B cell (primary cell): ENCODE data around the gene RABEP2. TPM values are rescaled to one million over a fixed set of nuclear protein-coding genes. Genes with fewer than 3 reads are reported as not detected.

Experiments
- ATAC-seq: fragments of 200-7000 bp; cut with Tn5 transposase; one replicate; pipeline ENCODE4 v1.10.0; 2021; ENCODE audit warnings: low read depth, mild to moderate bottlenecking, moderate number of reproducible peaks, moderate library complexity
- CTCF ChIA-PET: fragments of 350-600 bp; sonication (Branson Sonifier 250); formaldehyde crosslinking; loops from one replicate; lab custom pipeline; 2021; ENCODE audit warnings: antibody characterized with exemption, inconsistent platforms; lab: Charles Lee
- POLR2A ChIA-PET: fragments of 350-600 bp; sonication (Branson Sonifier 250); formaldehyde crosslinking; loops from one replicate; lab custom pipeline; 2021; ENCODE audit warnings: antibody characterized with exemption; lab: Charles Lee
- DNase-seq: peaks from one replicate; pipeline ENCODE4 v3.0.0; 2013
- H2AFZ ChIP-seq: 2 replicates; pipeline ENCODE4 v1.6.1; 2012; ENCODE audit warnings: mild to moderate bottlenecking, low read depth, low read length; ENCODE audit not compliant: insufficient read depth, poor library complexity, severe bottlenecking
- H3K27ac ChIP-seq, 2 donors: 1 replicate in 1 of 2; 2 replicates in 1 of 2; pipeline ENCODE4 v1.5.1; 2012 to 2013; ENCODE audit warnings: low read length in 2 of 2, mild to moderate bottlenecking in 2 of 2, moderate library complexity in 1 of 2
- H3K27me3 ChIP-seq, 4 experiments: fragments of 200-600 bp in 1 of 4; sonication (generic) in 1 of 4; replicated peaks in 1 of 4; 1 replicate in 2 of 4; 2 replicates in 2 of 4; pipeline versions ENCODE4 v1.6.1 to v1.7.0; 2013 to 2016; ENCODE audit warnings: low read length in 3 of 4, mild to moderate bottlenecking in 2 of 4, mixed read lengths in 1 of 4, moderate library complexity in 1 of 4; ENCODE audit not compliant: insufficient read depth in 4 of 4, control insufficient read depth in 3 of 4; ENCODE audit errors: control extremely low read depth in 1 of 4
- H3K36me3 ChIP-seq, 2 experiments: replicated peaks in 1 of 2; 1 replicate in 1 of 2; 2 replicates in 1 of 2; pipeline versions ENCODE4 v1.6.1 to v1.7.1; 2013; ENCODE audit warnings: low read length in 1 of 2; ENCODE audit not compliant: insufficient read depth in 2 of 2, control insufficient read depth in 1 of 2; ENCODE audit errors: control extremely low read depth in 1 of 2, extremely low read depth in 1 of 2
- H3K4me1 ChIP-seq, 2 donors: fragments of 200-600 bp in 1 of 2; sonication (generic) in 1 of 2; 1 replicate in 1 of 2; 2 replicates in 1 of 2; pipeline versions ENCODE4 v1.5.1 to v1.6.1; 2013 to 2017; ENCODE audit warnings: low read length in 2 of 2; ENCODE audit not compliant: control insufficient read depth in 2 of 2, insufficient read depth in 2 of 2
- H3K4me2 ChIP-seq: replicated peaks from 2 replicates; pipeline ENCODE3; 2012; ENCODE audit warnings: mild to moderate bottlenecking, low read depth, low read length; ENCODE audit not compliant: poor library complexity, severe bottlenecking
- H3K4me3 ChIP-seq, 5 experiments: fragments of 200-600 bp in 1 of 5; sonication (generic) in 1 of 5; 1 replicate in 3 of 5; 2 replicates in 2 of 5; pipeline versions ENCODE4 v1.5.1 to v1.7.0; 2011 to 2016; ENCODE audit warnings: low read length in 4 of 5, mild to moderate bottlenecking in 4 of 5, low read depth in 2 of 5, control low read depth in 1 of 5, moderate library complexity in 1 of 5; ENCODE audit not compliant: insufficient read depth in 1 of 5; ENCODE audit errors: control extremely low read depth in 1 of 5, extremely low read depth in 1 of 5
- H3K79me2 ChIP-seq: fragments of 200-600 bp; sonication (generic); one replicate; pipeline ENCODE4 v1.6.0; 2016; ENCODE audit warnings: low read length; ENCODE audit not compliant: control insufficient read depth, insufficient read depth
- H3K9ac ChIP-seq: fragments of 200-600 bp; sonication (generic); 2 replicates; pipeline ENCODE4 v1.6.1; 2017; ENCODE audit warnings: mild to moderate bottlenecking, low read length, moderate library complexity
- H3K9me3 ChIP-seq, 3 donors: one replicate each; pipeline versions ENCODE4 v1.6.1 to v1.7.1; 2013; ENCODE audit warnings: low read length in 2 of 3; ENCODE audit not compliant: control insufficient read depth in 2 of 3, insufficient read depth in 1 of 3; ENCODE audit errors: control extremely low read depth in 1 of 3
- H4K20me1 ChIP-seq: 2 replicates; pipeline ENCODE4 v1.6.0; 2012; ENCODE audit warnings: mild to moderate bottlenecking, low read length; ENCODE audit not compliant: insufficient read depth, control insufficient read depth, poor library complexity, severe bottlenecking
- H3K27ac Mint-ChIP-seq: one replicate; pipeline ENCODE4 v1.8.0; 2021; ENCODE audit warnings: mixed read lengths
- H3K27me3 Mint-ChIP-seq: one replicate; pipeline ENCODE4 v1.8.0; 2021; ENCODE audit warnings: mixed read lengths
- H3K4me1 Mint-ChIP-seq: one replicate; pipeline ENCODE4 v1.8.0; 2021; ENCODE audit warnings: mixed read lengths
- H3K4me3 Mint-ChIP-seq: one replicate; pipeline ENCODE4 v1.8.0; 2021; ENCODE audit warnings: mixed read lengths
- H3K9me3 Mint-ChIP-seq: one replicate; pipeline ENCODE4 v1.8.0; 2022; ENCODE audit warnings: mixed read lengths; ENCODE audit not compliant: insufficient read depth
- CTCF ChIP-seq: fragments of 200-600 bp; IDR thresholded peaks from one replicate; pipeline ENCODE4 v1.8.0; 2022; ENCODE audit warnings: antibody characterized with exemption, mild to moderate bottlenecking
- EZH2 ChIP-seq: IDR thresholded peaks from 2 replicates; pipeline ENCODE4 v1.6.1; 2012; ENCODE audit warnings: borderline replicate concordance, low read depth, mild to moderate bottlenecking, moderate library complexity, low read length; ENCODE audit not compliant: insufficient read depth, poor library complexity, severe bottlenecking
- WGBS: methylation state at CpG from one replicate; pipeline ENCODE4 v1.1.5; 2013; ENCODE audit warnings: missing lambda C conversion rate; ENCODE audit not compliant: insufficient coverage; 5-methylcytosine and 5-hydroxymethylcytosine counted together
- intact Hi-C: fragments of 100-400 bp; cut with micrococcal nuclease; formaldehyde crosslinking; loops from one replicate; pipeline ENCODE4 v1.10.0; 2022
- polyA plus RNA-seq: library from polyadenylated mRNA; depleted of rRNA; stranded (reverse); fragments of >200 nt; gene quantifications from 2 replicates; pipeline ENCODE4 v1.2.3, GENCODE V29; 2012
- total RNA-seq, 2 donors: library from RNA; stranded (reverse); fragments of 120-200 nt in 1 of 2; gene quantifications; 1 replicate in 1 of 2; 2 replicates in 1 of 2; pipeline versions ENCODE4 v1.2.3 to v1.2.4, GENCODE V29; 2013 to 2022

Gene RABEP2
- total and polyA plus RNA-seq, 2 donors (not counting 1 experiment from before 2014, with no cell fraction given): 136 to 178 TPM

- ATAC-seq (no peak), DNase-seq (no peak)
- Histone ChIP-seq H3K36me3 (peaks cover 14 to 72% of the 10 kb centered on the region in 2 experiments), H3K27me3 (no peaks in the 10 kb centered on the region), H3K27ac (no peak overlapping the region), H4K20me1 (peaks cover 68% of the 10 kb centered on the region), H3K4me2 (no peak overlapping the region), H3K4me3 (no peak overlapping the region), H3K9ac (no peak overlapping the region), H3K9me3 (no peaks in the 10 kb centered on the region), H2AFZ (no peak overlapping the region), H3K79me2 (peaks cover 83% of the 10 kb centered on the region), H3K4me1 (peaks cover 19 to 29% of the 10 kb centered on the region in 2 donors)
- H3K4me1 Mint-ChIP-seq: peaks cover 27% of the 10 kb centered on the region
- POLR2A ChIA-PET: interaction anchor here (0.6 to 1.3 kb wide), 3 partner anchors 19 to 685 kb away, joined by 3 read pairs; no protein-coding TSS in a partner anchor
- H3K4me3 Mint-ChIP-seq: no peak overlapping the region
- CTCF ChIA-PET: interaction anchor here (3.8 kb wide), 1 partner anchor 26 kb away, joined by 28 read pairs; no protein-coding TSS in a partner anchor
- 100% methylated on average over 1 of the region's 3 CpGs for WGBS
- no peak overlapping the region for H3K27ac Mint-ChIP-seq
- TF ChIP-seq CTCF (no peak), EZH2 (no peak)
- no peaks in the 10 kb centered on the region for H3K27me3 Mint-ChIP-seq
- intact Hi-C loops: no loop called here
- no peaks in the 10 kb centered on the region for H3K9me3 Mint-ChIP-seq
These were observed 6.3 kb downstream of the RABEP2 start for GRCh38 chr16:28918698-28919097.

- H3K4me2 ChIP-seq: no peak overlapping the region
- peaks cover 71% of the 10 kb centered on the region for H3K79me2 ChIP-seq
- no peak overlapping the region for H3K4me3 ChIP-seq
- TF ChIP-seq EZH2 (no peak), CTCF (no peak)
- H3K36me3 ChIP-seq: peaks cover 14 to 79% of the 10 kb centered on the region in 2 experiments
- no peaks in the 10 kb centered on the region for H3K27me3 ChIP-seq
- no peak for DNase-seq
- Mint-ChIP-seq H3K27ac (peak overlapping the region; percentile 67), H3K27me3 (no peaks in the 10 kb centered on the region), H3K4me3 (no peak overlapping the region), H3K9me3 (no peaks in the 10 kb centered on the region), H3K4me1 (peaks cover 17% of the 10 kb centered on the region)
- peaks cover 3 to 13% of the 10 kb centered on the region in 2 donors for H3K4me1 ChIP-seq
- ChIA-PET POLR2A (interaction anchor here (0.7 kb wide), 1 partner anchor 57 kb away, joined by 9 read pairs; no protein-coding TSS in a partner anchor), CTCF (interaction anchor here (0.7 to 3.8 kb wide), 2 partner anchors 28 to 73 kb away, joined by 4 to 28 read pairs; no protein-coding TSS in a partner anchor)
- H2AFZ ChIP-seq: no peak overlapping the region
- no peak for ATAC-seq
- H3K9me3 ChIP-seq: no peaks in the 10 kb centered on the region
- 97% methylated on average over 5 of the region's 7 CpGs for WGBS
- peaks cover 68% of the 10 kb centered on the region for H4K20me1 ChIP-seq
- H3K9ac ChIP-seq: no peak overlapping the region
- H3K27ac ChIP-seq: no peak overlapping the region
- intact Hi-C loops: no loop called here
These were observed 7.9 kb downstream of the RABEP2 start for GRCh38 chr16:28917095-28917494.
